Adrenal gland (tissue), 12 donors: Measurements from ENCODE around the gene SLC1A2. TPM values are rescaled to one million over a fixed set of nuclear protein-coding genes. Genes with fewer than 3 reads are reported as not detected.

ENCODE experiments used
- DNase-seq, 7 donors: peaks; one replicate each; pipeline ENCODE4 v3.0.0-alpha.2; 2019 to 2020
- H3K27ac ChIP-seq, 5 donors: fragments of 200-600 bp; sonication (generic) in 4 of 5; 1 replicate in 3 of 5; 2 replicates in 2 of 5; pipeline versions ENCODE4 v1.5.1 to v1.8.0; 2016 to 2020; ENCODE audit warnings: mild to moderate bottlenecking in 1 of 5
- H3K27me3 ChIP-seq: fragments of 200-600 bp; 2 replicates; pipeline ENCODE4 v1.8.0; 2021
- H3K36me3 ChIP-seq, 2 donors: fragments of 200-600 bp; replicated peaks in 1 of 2; 1 replicate in 1 of 2; 2 replicates in 1 of 2; pipeline versions ENCODE4 v1.5.1 to v1.8.0; 2018 to 2022
- H3K4me1 ChIP-seq, 2 donors: fragments of 200-600 bp; replicated peaks in 1 of 2; 1 replicate in 1 of 2; 2 replicates in 1 of 2; pipeline versions ENCODE4 v1.5.1 to v1.8.0; 2018 to 2021
- H3K4me3 ChIP-seq, 4 donors: fragments of 200-600 bp; sonication (generic) in 3 of 4; one replicate each; pipeline ENCODE4 v1.5.1; 2016 to 2018
- H3K9me3 ChIP-seq, 3 donors: fragments of 200-600 bp; sonication (generic) in 1 of 3; replicated peaks in 1 of 3; 1 replicate in 2 of 3; 2 replicates in 1 of 3; pipeline versions ENCODE4 v1.5.1 to v1.8.0; 2016 to 2021
- CTCF ChIP-seq, 6 experiments: fragments of 450-650 bp in 4 of 6; fragments of 200-600 bp in 2 of 6; sonication (generic) in 1 of 6; IDR thresholded peaks; 1 replicate in 5 of 6; 2 replicates in 1 of 6; pipeline versions ENCODE4 v1.5.1 to v1.8.0; 2016 to 2021; ENCODE audit warnings: antibody characterized with exemption in 6 of 6, mild to moderate bottlenecking in 2 of 6, moderate library complexity in 1 of 6
- POLR2A ChIP-seq, 2 donors: fragments of 450-650 bp; IDR thresholded peaks; one replicate each; pipeline ENCODE4 v1.6.1; 2017; ENCODE audit warnings: antibody characterized with exemption in 2 of 2, mild to moderate bottlenecking in 2 of 2, moderate library complexity in 1 of 2
- WGBS, 4 donors: extraction: QIAGEN DNeasy Blood & Tissue Kit in 2 of 4; methylation state at CpG; one replicate each; pipeline versions ENCODE4 v1.1.5 to v1.1.7; 2013 to 2017; 5-methylcytosine and 5-hydroxymethylcytosine counted together
- intact Hi-C, 2 donors: fragments of 100-400 bp; cut with DNase I; formaldehyde crosslinking; loops; one replicate each; pipeline versions ENCODE4 v1.14.1 to v1.15.0; 2022 to 2023
- polyA plus RNA-seq, 3 donors: library from polyadenylated mRNA; stranded (reverse); fragments of 200-250 nt in 2 of 3; fragments of 350-450 nt in 1 of 3; fragmentation: Illumina TruSeq in 1 of 3; extraction: RNeasy Lipid Tissue Mini Kit (QIAGEN cat#74804) in 1 of 3; gene quantifications; one replicate each; pipeline ENCODE4 v1.2.3, GENCODE V29; 2013 to 2014
- total RNA-seq, 9 donors: library from RNA; depleted of rRNA in 4 of 9; stranded (reverse); fragments of >200 nt in 4 of 9; fragments of 120-200 nt in 1 of 9; fragmentation: NEBNext Ultra II Directional in 1 of 9; extraction: Animal tissue kit (Norgen Biotek cat#: 25700) in 1 of 9; gene quantifications; one replicate each; pipeline versions ENCODE4 v1.1.0 to v1.2.4, GENCODE V29; 2013 to 2023
- donor health status: healthy with polysubstance abuse.
- donor health status: Bipolar disorder and iron deficiency.
- donor health status: DM: yes; HTN: yes; CAD: no.
- donor health status: DM: no; HTN: no; CAD: no.
- donor health status: DM: no; HTN: no; CAD: no.
- donor health status: DM: yes; HTN: yes; CAD: no.

The SLC1A2 gene
- total and polyA plus RNA-seq, 12 donors: 1.4 to 517 (median 8.7) TPM

- no peak for DNase-seq
- no peaks in the 10 kb centered on the region for H3K9me3 ChIP-seq
- no peak for TF ChIP-seq CTCF (IDR thresholded peaks at IDR 0.05)
- TF ChIP-seq POLR2A (IDR thresholded peaks at IDR 0.05): no peak
- intact Hi-C loops: no loop called here
- H3K4me1 ChIP-seq: peaks cover 24 to 25% of the 10 kb centered on the region in 2 donors
- H3K27me3 ChIP-seq: no peaks in the 10 kb centered on the region
- WGBS, 4 donors: 65 to 70% (median 68%) methylated on average over 5 of the region's 5 CpGs
- H3K4me3 ChIP-seq: no peak overlapping the region
- H3K27ac ChIP-seq: peak overlapping the region in 3 of 5 donors; percentile 9 to 84 (median 82)
- H3K36me3 ChIP-seq: no peaks in the 10 kb centered on the region
These were observed 61.4 kb downstream of the SLC1A2 start for GRCh38 chr11:35357923-35358322.

- Histone ChIP-seq H3K27ac (no peak overlapping the region), H3K9me3 (no peaks in the 10 kb centered on the region), H3K4me3 (no peak overlapping the region), H3K27me3 (no peaks in the 10 kb centered on the region), H3K4me1 (peaks cover 14 to 17% of the 10 kb centered on the region in 2 donors), H3K36me3 (no peaks in the 10 kb centered on the region)
- DNase-seq: no peak
- TF ChIP-seq CTCF (IDR thresholded peaks at IDR 0.05) (no peak), POLR2A (IDR thresholded peaks at IDR 0.05) (no peak)
- 78 to 92% (median 91%) methylated on average over 5 of the region's 5 CpGs for WGBS, 4 donors
- intact Hi-C loops: no loop called here
These were observed 64.1 kb downstream of the SLC1A2 start for GRCh38 chr11:35355102-35355749.

- no peaks in the 10 kb centered on the region for H3K36me3 ChIP-seq
- no peak for TF ChIP-seq CTCF (IDR thresholded peaks at IDR 0.05)
- no peak for TF ChIP-seq POLR2A (IDR thresholded peaks at IDR 0.05)
- 87 to 94% (median 89%) methylated on average over 7 of the region's 7 CpGs for WGBS, 4 donors
- H3K4me3 ChIP-seq: no peak overlapping the region
- peaks cover 8 to 11% of the 10 kb centered on the region in 2 donors for H3K4me1 ChIP-seq
- no peaks in the 10 kb centered on the region for H3K27me3 ChIP-seq
- DNase-seq: no peak
- intact Hi-C loops: no loop called here
- no peaks in the 10 kb centered on the region for H3K9me3 ChIP-seq
- H3K27ac ChIP-seq: no peak overlapping the region
These were observed 64.7 kb downstream of the SLC1A2 start for GRCh38 chr11:35354644-35355043.

- TF ChIP-seq POLR2A (IDR thresholded peaks at IDR 0.05): no peak
- TF ChIP-seq CTCF (IDR thresholded peaks at IDR 0.05): no peak
- H3K4me3 ChIP-seq: no peak overlapping the region
- no peaks in the 10 kb centered on the region for H3K36me3 ChIP-seq
- 53 to 73% (median 72%) methylated on average over 3 of the region's 3 CpGs for WGBS, 4 donors
- H3K27ac ChIP-seq: peak overlapping the region in 1 of 5 donors; percentile 16
- H3K4me1 ChIP-seq: peaks cover 0 to 4% of the 10 kb centered on the region in 2 donors
- intact Hi-C loops: no loop called here
- no peaks in the 10 kb centered on the region for H3K27me3 ChIP-seq
- H3K9me3 ChIP-seq: no peaks in the 10 kb centered on the region
- peak in 3 of 7 donors; percentile 25 to 48 (median 41) for DNase-seq
These were observed 67.1 kb downstream of the SLC1A2 start for GRCh38 chr11:35352077-35352888.
